Fibroblast of lung (primary cell): ENCODE data around the gene SLC12A1. TPM values are rescaled to one million over a fixed set of nuclear protein-coding genes. Genes with fewer than 3 reads are reported as not detected.

Experiments
- DNase-seq, 2 donors: peaks; one replicate each; pipeline versions ENCODE4 v3.0.0 to v3.0.0-alpha.2; 2010; ENCODE audit warnings: low read depth in 2 of 2
- H2AFZ ChIP-seq: 2 replicates; pipeline ENCODE4 v1.5.1; 2012; ENCODE audit warnings: low read length, control low read depth, inconsistent platforms
- H3K27ac ChIP-seq: 2 replicates; pipeline ENCODE4 v1.5.1; 2011; ENCODE audit warnings: low read length, control low read depth; ENCODE audit not compliant: insufficient read depth
- H3K27me3 ChIP-seq: 2 replicates; pipeline ENCODE4 v1.5.1; 2011; ENCODE audit warnings: mild to moderate bottlenecking, low read length; ENCODE audit not compliant: control insufficient read depth, insufficient read depth
- H3K36me3 ChIP-seq: 2 replicates; pipeline ENCODE4 v1.5.1; 2011; ENCODE audit warnings: low read length; ENCODE audit not compliant: control insufficient read depth, insufficient read depth
- H3K4me1 ChIP-seq: 2 replicates; pipeline ENCODE4 v1.5.1; 2011; ENCODE audit warnings: low read length; ENCODE audit not compliant: control insufficient read depth, insufficient read depth; ENCODE audit errors: extremely low read depth
- H3K4me2 ChIP-seq: 2 replicates; pipeline ENCODE4 v1.5.1; 2011; ENCODE audit warnings: low read length, control low read depth; ENCODE audit not compliant: insufficient read depth; ENCODE audit errors: extremely low read depth
- H3K4me3 ChIP-seq, 4 experiments: fragments of 200-600 bp in 1 of 4; sonication (generic) in 1 of 4; replicated peaks in 1 of 4; 2 replicates each; pipeline ENCODE4 v1.5.1; 2011 to 2016; ENCODE audit warnings: low read length in 4 of 4, low read depth in 3 of 4, mild to moderate bottlenecking in 3 of 4, control low read depth in 2 of 4, inconsistent platforms in 1 of 4, mixed read lengths in 1 of 4; ENCODE audit not compliant: insufficient read depth in 1 of 4; ENCODE audit errors: control extremely low read depth in 1 of 4
- H3K79me2 ChIP-seq: 2 replicates; pipeline ENCODE4 v1.5.1; 2012; ENCODE audit warnings: mild to moderate bottlenecking, low read length, inconsistent platforms; ENCODE audit not compliant: control insufficient read depth, insufficient read depth
- H3K9ac ChIP-seq: 2 replicates; pipeline ENCODE4 v1.5.1; 2011; ENCODE audit warnings: mild to moderate bottlenecking, low read length, control low read depth; ENCODE audit not compliant: insufficient read depth
- H3K9me3 ChIP-seq: 2 replicates; pipeline ENCODE4 v1.5.1; 2012; ENCODE audit warnings: low read depth, low read length; ENCODE audit not compliant: control insufficient read depth, insufficient read depth
- H4K20me1 ChIP-seq: 2 replicates; pipeline ENCODE4 v1.5.1; 2011; ENCODE audit warnings: low read length; ENCODE audit not compliant: control insufficient read depth, insufficient read depth; ENCODE audit errors: extremely low read depth
- CTCF ChIP-seq, 2 donors: IDR thresholded peaks in 1 of 2; conservative IDR thresholded peaks in 1 of 2; 1 replicate in 1 of 2; 2 replicates in 1 of 2; pipeline ENCODE4 v1.5.1; 2011 to 2012; ENCODE audit warnings: low read length in 2 of 2, control low read depth in 1 of 2, inconsistent platforms in 1 of 2, low read depth in 1 of 2, mild to moderate bottlenecking in 1 of 2
- EZH2 ChIP-seq: IDR thresholded peaks from 2 replicates; pipeline ENCODE4 v1.5.1; 2012; ENCODE audit warnings: low read length, control low read depth, mild to moderate bottlenecking; ENCODE audit errors: missing control alignments
- polyA plus RNA-seq, 2 donors: library from polyadenylated mRNA; depleted of rRNA in 1 of 2; stranded (reverse) in 1 of 2; unstranded in 1 of 2; fragments of >200 nt; gene quantifications; 2 replicates each; pipeline ENCODE4 v1.2.1, GENCODE V29; 2011 to 2012; ENCODE audit warnings: missing spikeins in 1 of 2
- total RNA-seq: library from RNA; depleted of rRNA; stranded (reverse); fragments of >200 nt; gene quantifications from 2 replicates; pipeline ENCODE4 v1.2.1, GENCODE V29; 2014

The SLC12A1 gene
- total and polyA plus RNA-seq, 2 donors (not counting 1 experiment from before 2014, with no cell fraction given), result not detected

- H3K27ac ChIP-seq, result no peak overlapping the region
- TF ChIP-seq EZH2 (no peak), CTCF (conservative IDR thresholded peaks at IDR 0.05 in 1 of 2, IDR thresholded peaks at IDR 0.05 in 1 of 2; ENCODE audit: low read depth in 1 of 2, low read length in 2 of 2) (no peak)
- DNase-seq, result no peak
These were observed 19.7 kb downstream of the SLC12A1 start for GRCh38 chr15:48225771-48226170.

GRCh38 chr15:48230498-48230897, 24.4 kb downstream of the SLC12A1 start:
- Histone ChIP-seq H3K4me1 (no peaks in the 10 kb centered on the region), H3K79me2 (no peaks in the 10 kb centered on the region), H3K9ac (no peak overlapping the region), H2AFZ (no peak overlapping the region), H3K4me3 (no peak overlapping the region), H3K27me3 (no peaks in the 10 kb centered on the region), H3K36me3 (no peaks in the 10 kb centered on the region), H3K4me2 (no peak overlapping the region), H4K20me1 (no peaks in the 10 kb centered on the region), H3K9me3 (no peaks in the 10 kb centered on the region), H3K27ac (no peak overlapping the region)
- TF ChIP-seq CTCF (conservative IDR thresholded peaks at IDR 0.05 in 1 of 2, IDR thresholded peaks at IDR 0.05 in 1 of 2; ENCODE audit: low read depth in 1 of 2, low read length in 2 of 2) (no peak), EZH2 (no peak)
- DNase-seq, result no peak

More at GRCh38 chr15:48225771-48226170, 19.7 kb downstream of the SLC12A1 start:
- H3K36me3 ChIP-seq, result no peaks in the 10 kb centered on the region
- H3K4me3 ChIP-seq, result no peak overlapping the region
- H2AFZ ChIP-seq, result no peak overlapping the region
- no peak overlapping the region for H3K4me2 ChIP-seq
- no peaks in the 10 kb centered on the region for H3K4me1 ChIP-seq
- H3K27me3 ChIP-seq, result no peaks in the 10 kb centered on the region
- H3K9me3 ChIP-seq, result no peaks in the 10 kb centered on the region
- H3K9ac ChIP-seq, result no peak overlapping the region
- H3K79me2 ChIP-seq, result no peaks in the 10 kb centered on the region
- no peaks in the 10 kb centered on the region for H4K20me1 ChIP-seq

GRCh38 chr15:48233246-48233645, 27.1 kb downstream of the SLC12A1 start:
- Histone ChIP-seq H4K20me1 (no peaks in the 10 kb centered on the region), H3K27ac (no peak overlapping the region), H3K79me2 (no peaks in the 10 kb centered on the region), H3K9ac (no peak overlapping the region), H3K27me3 (no peaks in the 10 kb centered on the region), H2AFZ (no peak overlapping the region), H3K4me1 (no peaks in the 10 kb centered on the region), H3K4me2 (no peak overlapping the region), H3K36me3 (no peaks in the 10 kb centered on the region), H3K9me3 (no peaks in the 10 kb centered on the region), H3K4me3 (no peak overlapping the region)
- DNase-seq, result no peak
- TF ChIP-seq CTCF (conservative IDR thresholded peaks at IDR 0.05 in 1 of 2, IDR thresholded peaks at IDR 0.05 in 1 of 2; ENCODE audit: low read depth in 1 of 2, low read length in 2 of 2), result no peak
- no peak for TF ChIP-seq EZH2
